IPS DF 19.7 (cell line): ENCODE data around the gene SLC43A1.
A peak's percentile ranks its signal among the peaks of the same experiment; 100 is the strongest.

Source experiments
- DNase-seq: peaks from one replicate; pipeline ENCODE4 v3.0.0-alpha.2; 2013; ENCODE audit warnings: low read depth, low spot score

SLC43A1 gene

DNA sequence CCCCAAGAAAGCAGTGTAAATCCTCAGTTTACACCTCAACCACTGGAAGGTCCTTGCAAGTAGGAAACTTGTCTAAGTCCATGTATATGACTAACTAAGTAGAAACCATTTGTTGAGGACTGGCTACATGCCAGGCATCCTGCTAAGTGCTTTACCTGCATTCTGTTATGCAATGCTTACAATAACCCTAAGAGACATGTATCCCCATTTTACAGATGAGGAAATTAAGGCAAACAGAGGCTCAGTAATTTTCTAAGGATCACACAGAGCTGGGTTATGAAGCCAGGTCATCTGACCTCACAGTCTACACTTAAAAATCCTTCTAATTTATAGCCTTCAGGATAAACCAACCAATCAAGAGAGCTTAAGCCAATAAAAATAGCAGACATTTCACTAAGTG lies 13.5 kb upstream of the SLC43A1 start:
- no peak for DNase-seq

DNA sequence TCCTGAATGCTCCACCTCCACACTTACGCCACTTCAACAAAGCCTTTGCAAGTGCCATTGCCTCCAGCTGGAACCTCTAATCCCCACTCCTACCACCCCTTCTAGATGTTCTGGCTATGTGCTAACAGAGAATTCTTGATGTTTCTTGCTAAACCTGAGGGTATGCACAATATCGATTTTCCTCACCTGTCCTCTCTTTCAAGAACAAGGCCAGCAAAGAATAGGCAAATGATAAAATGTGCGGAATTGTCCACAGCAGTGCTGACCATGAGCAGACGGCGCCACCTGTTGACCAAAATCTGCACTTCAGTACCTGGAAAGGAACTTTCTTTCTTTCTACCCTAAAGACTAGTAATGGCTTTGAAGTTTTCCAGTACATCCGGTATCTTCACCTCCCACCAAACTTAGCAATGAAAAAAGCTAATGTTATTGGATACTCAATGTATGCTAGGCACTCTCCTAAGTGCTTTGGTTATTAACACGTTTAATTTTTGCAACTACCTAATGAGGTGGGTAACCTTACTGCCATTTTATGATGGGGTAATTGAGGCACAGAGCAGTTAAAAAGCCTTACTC lies 11.6 kb upstream of the SLC43A1 start:
- no peak for DNase-seq

DNA sequence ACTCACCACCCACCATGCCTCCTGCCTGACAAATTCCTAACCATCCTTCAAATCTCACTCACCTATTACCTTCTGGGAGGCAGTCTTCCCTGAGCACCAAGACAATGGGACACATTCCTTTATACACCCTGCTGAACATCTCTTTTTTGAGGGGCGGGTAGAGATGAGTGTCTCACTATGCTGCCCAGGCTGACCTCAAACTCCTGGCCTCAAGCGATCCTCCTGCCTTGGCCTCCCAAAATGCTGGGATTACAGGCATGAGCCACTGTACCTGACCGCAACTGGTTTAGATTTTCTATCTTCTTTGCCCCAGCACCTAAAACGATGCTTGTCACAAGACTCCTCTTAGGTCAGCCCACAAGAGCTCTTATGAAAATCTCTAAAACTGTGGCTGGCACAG lies 7.9 kb upstream of the SLC43A1 start:
- DNase-seq: no peak

DNA sequence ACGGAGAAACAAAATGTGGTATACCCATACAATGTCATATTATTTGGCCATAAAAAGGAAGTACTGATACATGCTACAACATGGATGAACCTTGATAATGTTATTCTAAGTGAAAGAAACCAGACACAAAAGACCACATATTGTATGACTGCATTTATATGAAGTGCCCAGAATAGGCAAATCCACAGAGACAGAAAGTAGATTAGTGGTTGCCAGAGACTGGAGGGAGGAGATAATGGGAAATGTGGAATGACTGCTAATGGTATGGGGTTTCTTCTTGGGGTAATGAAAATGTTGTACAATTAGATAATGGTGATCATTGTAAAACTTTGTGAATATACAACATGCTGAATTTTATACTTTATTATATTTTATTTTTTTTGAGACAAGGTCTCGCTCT lies 5.6 kb upstream of the SLC43A1 start:
- no peak for DNase-seq

DNA sequence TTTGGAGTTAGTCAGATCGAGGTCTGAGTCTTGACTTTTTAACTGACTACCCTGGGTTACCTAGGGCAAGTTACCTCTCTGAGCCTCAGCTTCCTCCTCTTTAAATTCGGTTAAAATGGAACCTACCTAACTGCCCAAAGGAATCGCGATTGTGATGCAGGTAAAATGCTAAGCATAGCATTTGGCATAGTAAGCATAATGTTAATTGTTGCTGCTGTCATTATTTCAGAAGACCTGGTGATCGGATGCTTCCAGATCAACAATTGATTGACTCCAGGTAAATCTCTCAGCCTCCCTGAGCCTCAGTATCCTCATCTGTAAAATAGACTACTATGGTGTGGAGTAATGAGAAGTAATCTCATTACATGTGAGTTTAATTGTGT lies 550 bp upstream of the SLC43A1 start:
- no peak for DNase-seq

DNA sequence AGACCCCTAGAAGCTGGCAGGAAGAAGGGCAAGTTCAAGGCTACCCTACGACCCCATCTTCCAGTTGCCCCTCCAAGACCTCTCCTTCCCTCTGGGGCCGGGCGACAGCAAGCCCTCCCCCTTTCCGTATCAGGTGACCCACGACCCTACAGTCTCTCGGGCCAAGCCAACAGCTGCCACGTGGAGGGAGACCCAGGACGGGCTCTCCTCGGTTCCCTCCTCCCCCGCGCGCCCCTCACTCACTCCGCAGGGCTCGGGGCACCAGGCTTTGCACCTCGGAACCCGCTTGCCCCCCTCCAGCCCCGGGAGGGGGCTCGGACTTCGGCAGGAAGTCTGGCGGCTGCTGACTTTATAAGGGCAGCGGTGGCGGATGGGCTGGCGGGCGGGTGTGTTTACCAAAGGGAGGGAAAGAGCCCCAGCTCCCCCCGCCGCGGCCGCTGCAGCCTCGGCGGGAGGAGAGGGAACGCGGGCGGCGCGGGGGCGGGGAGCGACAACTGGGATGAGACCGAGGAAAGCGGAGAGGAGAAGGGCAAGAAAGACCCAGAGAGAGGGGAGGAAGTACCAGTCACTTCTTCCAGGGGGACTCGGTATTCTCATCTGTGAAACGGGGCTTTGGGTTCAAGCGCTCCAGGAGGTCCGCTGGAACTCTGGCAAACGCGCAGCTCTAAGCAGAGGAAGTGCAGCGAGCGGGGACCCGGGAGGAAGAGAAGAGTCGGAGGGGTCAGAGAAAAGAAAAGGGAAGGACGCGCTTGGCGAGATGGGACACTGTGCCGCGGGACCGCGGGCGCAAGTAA lies 767 bp downstream of the SLC43A1 start:
- DNase-seq: no peak

DNA sequence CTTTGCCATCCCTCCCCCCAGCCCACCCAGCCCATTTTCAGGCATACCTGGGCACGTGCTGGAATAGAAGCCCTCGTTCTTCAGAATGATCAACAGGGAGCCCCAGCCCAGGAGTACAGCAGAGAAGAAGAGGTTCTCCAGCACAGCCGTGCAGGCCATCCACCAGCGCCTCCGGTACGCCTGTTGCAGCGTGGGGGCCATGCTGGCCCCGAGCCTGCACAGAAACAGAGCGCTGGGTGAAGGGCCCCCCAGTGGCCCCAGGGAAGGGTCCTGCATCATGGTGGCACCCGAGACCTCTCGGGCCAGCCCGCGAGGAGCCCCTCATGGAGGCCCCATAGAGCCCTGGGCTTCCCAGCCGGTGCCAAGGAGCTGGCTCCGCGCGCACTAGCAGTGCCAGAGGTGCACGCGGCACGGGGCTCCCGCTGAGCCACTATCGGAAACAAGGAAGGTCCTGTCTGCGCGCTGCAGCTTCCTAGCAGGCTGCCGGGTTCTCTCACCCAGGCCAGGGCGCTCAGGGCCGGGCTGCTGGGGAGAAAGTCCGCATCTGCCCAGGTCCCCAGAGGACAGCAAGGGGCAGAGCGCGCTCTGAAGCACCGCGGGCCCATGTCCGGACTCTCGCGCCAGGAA lies 1.5 kb downstream of the SLC43A1 start:
- no peak for DNase-seq

DNA sequence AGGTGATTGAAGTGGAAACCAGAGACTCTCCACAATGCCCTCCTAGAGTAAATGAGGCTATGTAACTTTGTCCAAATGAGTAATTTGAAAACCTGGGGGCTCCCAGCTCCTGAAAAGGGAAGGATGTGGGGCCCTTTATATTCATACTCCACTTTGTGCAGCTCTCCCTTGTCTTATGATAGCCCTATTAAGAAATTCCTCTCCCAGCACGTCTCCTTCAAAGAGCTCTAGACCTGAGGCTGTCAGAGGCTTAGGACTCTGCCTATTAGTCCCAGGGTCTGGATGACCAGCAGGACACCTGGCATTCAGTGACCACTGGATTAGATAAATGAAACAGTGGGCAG lies 2.1 kb downstream of the SLC43A1 start:
- no peak for DNase-seq

DNA sequence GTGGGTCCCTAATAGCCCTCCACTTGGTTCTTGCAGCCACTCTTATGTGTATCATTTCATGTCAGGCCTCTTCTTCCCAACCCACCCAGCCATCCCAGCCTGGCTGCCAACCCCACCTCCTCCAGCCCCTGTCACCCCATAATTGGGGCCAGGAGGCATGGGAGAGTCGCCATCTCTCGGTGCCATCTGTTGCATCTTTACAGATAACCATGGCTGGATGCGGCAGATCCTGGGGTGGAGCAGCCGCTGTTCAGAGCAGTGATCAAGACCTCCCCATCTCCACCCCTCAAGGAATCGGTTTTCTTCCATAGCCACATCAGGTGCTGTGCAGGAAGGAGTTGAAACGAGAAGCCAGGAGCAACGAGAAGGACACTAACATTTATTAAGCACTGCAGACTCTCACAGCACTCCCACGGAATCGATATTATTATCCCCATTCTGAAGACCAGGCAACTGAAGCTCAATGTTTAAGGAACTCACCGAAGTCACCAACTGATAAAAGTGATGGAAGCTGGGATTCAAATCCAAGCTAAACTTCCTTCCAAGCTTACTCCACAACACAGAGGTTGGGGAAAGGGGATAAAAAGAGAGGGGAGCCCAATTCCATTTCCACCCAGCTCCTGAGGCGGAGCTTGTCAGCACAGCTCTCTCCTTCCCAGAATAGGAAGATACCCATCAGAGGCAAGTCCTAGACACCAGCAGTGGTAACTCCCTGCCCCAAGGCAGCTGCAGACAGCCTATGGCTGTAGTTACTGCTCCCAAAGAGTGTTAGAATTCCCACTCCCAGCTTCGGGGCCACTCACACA lies 2.7 kb downstream of the SLC43A1 start:
- no peak for DNase-seq

DNA sequence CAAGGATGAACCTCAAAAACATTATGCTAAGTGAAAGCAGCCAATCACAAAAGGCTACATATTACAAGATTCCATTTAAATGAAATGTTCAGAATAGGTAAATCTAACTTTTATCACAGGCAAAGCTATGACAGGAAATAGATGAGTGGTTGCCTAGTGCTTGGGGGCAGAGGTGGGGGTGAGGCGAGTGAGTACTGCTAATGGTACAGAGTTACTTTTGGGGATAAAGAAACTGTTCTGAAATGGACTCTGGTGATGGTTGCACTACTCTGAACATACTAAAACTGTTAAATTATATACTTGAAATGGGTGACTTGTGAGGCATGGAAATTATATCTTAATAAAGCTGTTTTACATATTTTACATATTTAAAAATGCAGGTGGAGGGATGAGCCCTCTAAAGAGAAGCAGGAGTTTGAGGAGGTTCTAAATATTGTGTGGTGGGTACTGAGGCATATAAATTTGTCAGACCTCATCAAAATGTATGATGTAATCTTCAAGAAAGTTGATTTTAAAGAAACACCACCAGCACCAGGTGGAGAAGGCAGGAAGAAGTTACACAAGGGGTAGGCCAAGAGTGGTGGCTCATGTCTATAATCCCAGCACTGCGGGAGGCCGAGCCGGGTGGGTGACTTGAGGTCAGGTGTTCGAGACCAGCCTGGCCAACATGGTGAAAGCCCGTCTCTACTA lies 3.6 kb downstream of the SLC43A1 start:
- no peak for DNase-seq

DNA sequence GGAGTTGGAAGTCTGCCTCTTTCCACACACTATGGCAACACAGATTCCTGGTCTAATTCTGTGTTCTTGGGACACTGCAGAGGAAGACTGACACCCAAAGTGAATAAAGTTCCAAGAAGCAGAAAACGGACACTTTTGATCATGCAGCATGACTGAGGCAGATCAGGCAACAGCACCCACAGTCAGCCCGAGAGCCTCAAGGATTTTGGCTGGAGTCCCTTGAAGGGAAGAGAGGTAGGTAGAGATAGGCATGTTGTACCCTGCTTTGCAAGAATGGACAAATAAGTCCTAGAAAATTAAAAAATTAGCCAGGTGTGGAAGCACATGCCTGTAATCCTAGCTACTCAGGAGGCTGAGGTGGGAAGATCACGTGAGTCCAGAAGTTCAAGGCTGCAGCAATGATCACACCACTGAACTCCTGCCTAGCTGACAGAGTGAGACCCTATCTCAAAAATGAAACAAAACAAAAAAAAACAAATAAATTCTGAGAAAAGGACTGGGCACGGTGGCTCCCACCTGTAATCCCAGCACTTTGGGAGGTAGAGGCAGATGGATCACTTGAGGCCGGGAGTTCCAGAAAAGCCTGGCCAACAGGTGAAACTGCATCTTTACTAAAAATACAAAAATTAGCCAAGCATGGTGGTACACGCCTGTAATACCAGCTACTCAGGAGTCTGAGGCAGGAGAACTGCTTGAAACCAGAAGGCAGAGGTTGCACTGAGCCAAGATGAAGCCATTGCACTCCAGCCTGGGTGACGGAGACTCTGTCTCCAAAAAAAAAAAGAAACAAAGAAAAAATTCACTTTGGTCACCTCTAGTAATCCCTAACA lies 6.9 kb downstream of the SLC43A1 start:
- no peak for DNase-seq

DNA sequence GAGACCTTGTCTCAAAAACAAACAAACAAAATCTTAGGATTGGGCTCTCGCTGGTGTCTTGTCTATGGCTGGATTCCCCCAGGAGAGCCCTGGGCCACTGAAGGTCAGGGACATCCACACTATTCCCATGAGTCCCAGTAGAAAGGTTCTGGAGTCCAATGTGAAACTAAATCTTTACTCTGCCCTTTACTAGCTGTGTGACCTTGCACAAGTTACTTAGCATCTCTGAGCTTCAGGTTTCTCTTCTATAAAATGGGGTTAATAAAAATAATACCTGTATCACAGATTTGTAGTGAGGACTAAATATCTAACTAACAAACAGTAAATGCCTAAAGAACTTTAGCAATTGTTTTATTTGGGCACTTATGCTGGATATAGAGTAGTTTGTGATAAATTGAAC lies 9.0 kb downstream of the SLC43A1 start:
- DNase-seq: no peak

DNA sequence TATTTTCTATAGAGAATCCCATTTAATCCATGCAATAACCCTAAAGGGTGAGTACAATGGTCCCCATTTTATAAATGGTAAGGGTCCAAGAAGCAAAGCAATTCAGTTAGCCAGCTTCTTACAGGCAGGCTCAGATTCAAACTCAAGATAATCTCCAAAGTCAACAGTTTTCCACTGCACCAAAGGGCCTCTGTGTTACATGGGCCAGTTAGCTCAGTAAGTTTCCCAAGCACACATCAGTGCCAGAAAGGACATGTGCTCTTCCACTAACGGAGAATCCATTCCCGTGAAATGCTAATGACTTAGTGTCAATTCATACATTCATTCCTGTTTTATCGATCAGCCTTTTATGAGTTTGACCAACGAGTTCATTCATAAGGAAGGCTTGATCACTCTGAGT lies 11.0 kb downstream of the SLC43A1 start:
- DNase-seq: no peak

DNA sequence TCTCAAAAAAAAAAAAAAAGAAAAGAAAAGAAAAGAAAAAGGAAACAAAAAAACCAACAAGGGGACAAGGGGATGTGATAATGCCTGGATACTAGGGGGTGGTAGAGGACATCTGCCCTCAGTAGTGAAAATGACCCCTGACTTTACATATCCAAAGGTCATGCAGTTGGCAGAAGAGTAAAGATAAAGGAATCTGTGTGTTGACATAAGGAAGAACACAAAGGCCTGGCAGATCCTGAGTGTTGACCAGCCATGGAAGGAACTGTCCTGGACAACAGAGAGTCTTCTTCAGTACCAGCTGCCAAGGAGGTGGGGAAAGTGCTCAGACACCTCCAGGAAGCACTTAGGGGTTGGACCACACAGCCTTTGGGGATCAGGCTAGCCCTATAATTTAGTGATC lies 12.6 kb downstream of the SLC43A1 start:
- DNase-seq: no peak

DNA sequence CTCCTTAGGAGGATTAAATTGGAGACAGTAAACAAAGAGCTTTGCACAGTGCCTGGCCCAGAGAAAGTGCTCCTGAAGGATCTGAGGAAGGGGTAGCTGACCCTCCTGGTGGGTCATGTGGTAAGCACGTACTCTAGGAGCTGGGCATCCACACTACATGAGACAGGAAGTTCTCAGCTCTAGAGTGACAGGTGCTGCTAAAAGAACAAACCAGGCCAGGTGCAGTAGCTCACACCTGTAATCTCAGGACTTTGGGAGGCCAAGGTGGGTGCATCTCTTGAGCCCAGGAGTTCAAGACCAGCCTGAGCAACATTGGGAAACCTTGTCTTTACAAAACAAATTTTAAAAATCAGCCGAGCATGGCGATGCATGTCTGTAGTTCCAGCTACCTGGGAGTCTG lies 13.1 kb downstream of the SLC43A1 start:
- DNase-seq: no peak

DNA sequence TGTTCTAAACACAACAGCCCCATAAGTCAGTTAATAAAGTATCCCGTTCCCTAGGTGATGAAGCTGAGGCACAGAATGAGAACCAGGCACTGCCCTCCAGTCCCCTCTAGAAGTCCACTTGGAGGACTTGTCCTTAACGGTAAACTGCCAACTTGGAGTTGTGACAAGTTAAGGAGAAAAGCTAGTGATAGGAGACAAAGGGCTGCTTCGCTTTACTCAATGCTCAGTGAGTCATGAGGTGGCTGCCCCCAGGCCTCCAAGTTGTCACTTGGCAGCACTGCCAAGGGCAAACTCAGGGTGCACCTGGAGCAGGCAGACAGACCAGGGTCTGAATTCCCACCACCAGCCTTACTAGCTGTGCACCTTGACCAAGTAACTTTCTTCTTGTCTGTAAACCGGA lies 13.5 kb downstream of the SLC43A1 start:
- no peak for DNase-seq

DNA sequence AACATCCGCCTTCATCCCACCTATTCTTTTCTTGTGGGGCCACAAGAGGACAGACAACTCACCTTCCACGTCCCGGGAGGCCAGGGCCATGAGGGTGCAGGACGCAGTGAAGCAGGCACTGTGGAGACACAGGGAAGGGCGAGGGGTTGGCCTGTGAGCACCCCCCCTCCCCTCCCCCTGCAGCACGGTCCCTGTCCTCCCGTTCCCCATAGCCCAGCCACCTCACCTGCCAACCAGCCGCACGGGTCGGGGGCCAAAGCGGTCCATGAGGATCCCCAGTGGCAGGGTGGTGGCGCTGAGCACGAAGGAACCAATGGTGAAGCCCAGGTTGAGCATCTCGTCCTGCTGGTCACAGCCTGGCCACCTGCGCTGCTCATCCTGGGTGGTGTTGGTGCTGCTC lies 14.6 kb downstream of the SLC43A1 start:
- no peak for DNase-seq

DNA sequence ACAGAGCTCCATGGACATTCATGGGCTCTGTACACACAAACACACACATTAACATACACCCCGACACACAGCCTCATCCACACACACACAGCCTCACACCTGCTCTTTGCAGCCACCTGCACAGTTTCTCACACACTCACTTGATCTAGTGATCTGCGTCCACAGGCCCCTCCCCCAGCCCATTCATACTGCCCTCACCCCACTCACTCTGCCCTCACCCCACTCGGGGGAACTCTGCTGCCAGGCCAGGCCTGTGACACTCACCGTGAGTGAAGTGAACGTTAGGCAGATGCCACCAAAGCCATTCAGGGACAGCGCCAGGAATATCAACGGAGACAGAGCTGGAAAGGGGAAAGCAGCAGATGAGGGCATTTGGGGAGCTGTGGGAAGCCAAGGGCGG lies 15.0 kb downstream of the SLC43A1 start:
- DNase-seq: no peak

DNA sequence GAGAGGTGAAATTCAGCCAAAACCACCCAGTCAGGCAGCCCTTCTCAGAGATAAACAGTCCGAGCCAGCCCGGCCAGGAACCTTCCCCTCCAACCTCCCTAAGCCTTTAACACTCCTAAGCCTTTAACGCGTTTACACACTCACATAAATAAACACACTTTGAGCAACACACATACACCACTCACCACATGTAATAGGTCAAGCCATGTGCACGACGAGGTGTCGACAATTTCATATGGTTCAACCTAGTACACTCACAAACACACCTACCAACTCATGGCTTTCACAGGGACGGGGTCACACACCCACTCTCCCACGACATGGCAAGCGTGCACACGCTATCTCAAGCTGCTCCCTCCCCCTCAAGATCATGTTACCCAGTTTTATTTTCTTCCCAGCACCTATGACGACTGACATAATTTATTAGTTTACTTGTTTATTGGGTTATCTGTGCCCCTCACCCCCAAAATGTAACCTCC lies 15.5 kb downstream of the SLC43A1 start:
- no peak for DNase-seq

DNA sequence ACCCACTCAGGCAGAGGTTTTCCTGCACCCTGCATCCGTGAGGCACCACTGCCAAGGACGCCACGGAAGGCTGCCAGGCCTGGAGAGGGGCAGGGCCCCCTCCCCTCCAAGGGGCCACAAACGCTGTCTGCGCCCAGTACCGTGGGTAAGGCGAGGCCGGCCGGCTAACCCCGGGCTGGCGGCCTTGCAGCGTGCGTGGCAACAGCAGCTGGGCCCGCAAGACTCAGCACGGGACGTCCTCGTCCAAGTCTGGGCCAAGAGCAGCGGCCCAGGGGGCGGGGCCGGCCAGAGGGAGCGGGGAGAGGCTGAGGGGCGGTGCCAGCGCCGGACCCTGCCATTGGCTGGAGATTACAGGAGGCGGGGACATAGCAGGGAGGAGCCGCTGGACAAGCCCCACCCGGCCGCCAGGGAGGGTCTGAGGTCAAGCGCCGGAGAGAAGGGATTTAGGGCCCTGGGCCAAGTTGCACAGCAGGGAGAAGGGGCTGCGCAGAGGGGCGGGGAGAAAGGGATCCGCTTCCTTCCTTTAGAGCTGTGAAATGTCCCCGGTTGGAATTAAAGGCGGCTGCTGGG lies 16.0 kb downstream of the SLC43A1 start:
- DNase-seq: peak; percentile 77

DNA sequence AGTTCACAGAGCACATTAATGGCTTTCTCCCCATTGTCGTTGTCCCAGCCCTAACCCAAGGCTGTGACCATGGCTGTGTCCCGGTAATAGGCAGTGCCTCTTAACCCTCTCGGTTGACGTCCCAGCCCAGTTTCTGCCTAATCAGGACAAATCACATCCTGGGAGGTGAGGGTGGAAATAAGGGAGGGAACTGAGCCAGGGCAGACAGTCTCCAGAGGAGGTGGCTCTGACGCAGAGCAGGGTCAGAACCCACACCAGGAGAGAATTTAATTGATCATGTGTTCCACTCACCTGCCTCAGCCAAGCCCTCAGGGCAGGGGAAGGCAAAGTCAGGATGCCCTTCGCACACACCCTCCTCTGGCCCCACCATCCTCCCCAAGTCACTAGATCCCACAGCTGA lies 17.0 kb downstream of the SLC43A1 start:
- DNase-seq: no peak
